T-helper 17 cell (primary cell): ENCODE results near the gene WNT7A. TPM values are rescaled to one million over a fixed set of nuclear protein-coding genes. Genes with fewer than 3 reads are reported as not detected.
A peak's percentile ranks its signal among the peaks of the same experiment; 100 is the strongest.

Experiments used
- ATAC-seq: fragments of 150-1000 bp; cut with Tn5 transposase; 2 replicates; pipeline ENCODE4 v1.10.0; 2021; ENCODE audit warnings: mild to moderate bottlenecking, moderate library complexity
- DNase-seq, 3 donors: peaks; one replicate each; pipeline versions ENCODE4 v3.0.0 to v3.0.0-alpha.2; 2020 to 2021
- H3K9me3 ChIP-seq: one replicate; pipeline ENCODE4 v1.7.0; 2013; ENCODE audit warnings: low read length, mild to moderate bottlenecking; ENCODE audit not compliant: control insufficient read depth, poor library complexity, severe bottlenecking
- H3K27ac Mint-ChIP-seq: one replicate; pipeline ENCODE4 v1.8.0; 2022; ENCODE audit warnings: mild to moderate bottlenecking, moderate library complexity, mixed read lengths
- H3K27me3 Mint-ChIP-seq: one replicate; pipeline ENCODE4 v1.8.0; 2022; ENCODE audit warnings: mixed read lengths
- H3K36me3 Mint-ChIP-seq: one replicate; pipeline ENCODE4 v1.8.0; 2022; ENCODE audit warnings: low read depth, mixed read lengths
- H3K4me1 Mint-ChIP-seq: one replicate; pipeline ENCODE4 v1.8.0; 2022; ENCODE audit warnings: mild to moderate bottlenecking, mixed read lengths
- H3K4me3 Mint-ChIP-seq: one replicate; pipeline ENCODE4 v1.8.0; 2022; ENCODE audit warnings: mild to moderate bottlenecking, moderate library complexity, mixed read lengths
- total RNA-seq, 4 donors: library from RNA in 2 of 4; stranded (reverse) in 2 of 4; gene quantifications; one replicate each; pipeline ENCODE4 v1.2.3 and lab custom pipeline; 2022 to 2026

WNT7A gene
- total RNA-seq, 2 donors from 2014 or later = 10.1 to 14.5 TPM

- DNase-seq (no peak), ATAC-seq (no peak)
- H3K4me3 Mint-ChIP-seq = no peak overlapping the region
- H3K4me1 Mint-ChIP-seq = peaks cover 6% of the 10 kb centered on the region
- H3K9me3 ChIP-seq = no peaks in the 10 kb centered on the region
- H3K27me3 Mint-ChIP-seq = no peaks in the 10 kb centered on the region
- H3K36me3 Mint-ChIP-seq = peaks cover 5% of the 10 kb centered on the region
- H3K27ac Mint-ChIP-seq = no peak overlapping the region
Measured at GRCh38 chr3:13822871-13823585, 56.8 kb downstream of the WNT7A start.

- Mint-ChIP-seq H3K36me3 (peaks cover 5% of the 10 kb centered on the region), H3K27ac (no peak overlapping the region), H3K27me3 (no peaks in the 10 kb centered on the region), H3K4me3 (no peak overlapping the region), H3K4me1 (peaks cover 6% of the 10 kb centered on the region)
- H3K9me3 ChIP-seq = peaks cover 6% of the 10 kb centered on the region
- ATAC-seq (no peak), DNase-seq (no peak)
Measured at GRCh38 chr3:13822042-13822441, 57.8 kb downstream of the WNT7A start.

GRCh38 chr3:13821126-13821525 lies 58.7 kb downstream of the WNT7A start:
- Mint-ChIP-seq H3K4me1 (peaks cover 2% of the 10 kb centered on the region), H3K36me3 (peaks cover 3% of the 10 kb centered on the region), H3K4me3 (no peak overlapping the region), H3K27me3 (no peaks in the 10 kb centered on the region), H3K27ac (no peak overlapping the region)
- peaks cover 15% of the 10 kb centered on the region for H3K9me3 ChIP-seq
- DNase-seq (no peak), ATAC-seq (no peak)

- no peak for DNase-seq
- Mint-ChIP-seq H3K27me3 (no peaks in the 10 kb centered on the region), H3K27ac (no peak overlapping the region), H3K4me1 (no peaks in the 10 kb centered on the region), H3K4me3 (no peak overlapping the region), H3K36me3 (peaks cover under 1% of the 10 kb centered on the region)
- ATAC-seq = no peak
- peaks cover 28% of the 10 kb centered on the region for H3K9me3 ChIP-seq
Measured at GRCh38 chr3:13818919-13819318, 61.0 kb downstream of the WNT7A start.

GRCh38 chr3:13815088-13815683 lies 64.7 kb downstream of the WNT7A start:
- H3K27me3 Mint-ChIP-seq = no peaks in the 10 kb centered on the region
- no peak overlapping the region for H3K4me3 Mint-ChIP-seq
- H3K4me1 Mint-ChIP-seq = no peaks in the 10 kb centered on the region
- H3K36me3 Mint-ChIP-seq = no peaks in the 10 kb centered on the region
- DNase-seq (no peak), ATAC-seq (no peak)
- no peak overlapping the region for H3K27ac Mint-ChIP-seq
- H3K9me3 ChIP-seq = peaks cover 28% of the 10 kb centered on the region

- ATAC-seq (no peak), DNase-seq (no peak)
- H3K27ac Mint-ChIP-seq = no peak overlapping the region
- H3K9me3 ChIP-seq = peaks cover 22% of the 10 kb centered on the region
- no peaks in the 10 kb centered on the region for H3K27me3 Mint-ChIP-seq
- no peaks in the 10 kb centered on the region for H3K4me1 Mint-ChIP-seq
- H3K4me3 Mint-ChIP-seq = no peak overlapping the region
- H3K36me3 Mint-ChIP-seq = no peaks in the 10 kb centered on the region
Measured at GRCh38 chr3:13812034-13812471, 67.8 kb downstream of the WNT7A start.

- Mint-ChIP-seq H3K4me1 (no peaks in the 10 kb centered on the region), H3K27ac (no peak overlapping the region), H3K4me3 (no peak overlapping the region), H3K27me3 (no peaks in the 10 kb centered on the region), H3K36me3 (no peaks in the 10 kb centered on the region)
- DNase-seq (no peak), ATAC-seq (no peak)
- H3K9me3 ChIP-seq = peaks cover 17% of the 10 kb centered on the region
Measured at GRCh38 chr3:13811614-13812013, 68.3 kb downstream of the WNT7A start.

- no peaks in the 10 kb centered on the region for H3K4me1 Mint-ChIP-seq
Measured at GRCh38 chr3:13808550-13808949, 71.3 kb downstream of the WNT7A start.

GRCh38 chr3:13801361-13802204 lies 78.3 kb downstream of the WNT7A start:
- no peaks in the 10 kb centered on the region for H3K9me3 ChIP-seq
- ATAC-seq (no peak), DNase-seq (no peak)
- H3K4me1 Mint-ChIP-seq = peaks cover 7% of the 10 kb centered on the region
- no peak overlapping the region for H3K4me3 Mint-ChIP-seq
- H3K27me3 Mint-ChIP-seq = peaks cover 28% of the 10 kb centered on the region
- no peaks in the 10 kb centered on the region for H3K36me3 Mint-ChIP-seq
- H3K27ac Mint-ChIP-seq = no peak overlapping the region

More at GRCh38 chr3:13808550-13808949, 71.3 kb downstream of the WNT7A start:
- H3K4me3 Mint-ChIP-seq = no peak overlapping the region
- no peaks in the 10 kb centered on the region for H3K27me3 Mint-ChIP-seq
- DNase-seq (no peak), ATAC-seq (no peak)
- H3K9me3 ChIP-seq = no peaks in the 10 kb centered on the region
- H3K36me3 Mint-ChIP-seq = no peaks in the 10 kb centered on the region
- no peak overlapping the region for H3K27ac Mint-ChIP-seq

- Mint-ChIP-seq H3K27me3 (peaks cover 36% of the 10 kb centered on the region), H3K36me3 (no peaks in the 10 kb centered on the region), H3K4me3 (no peak overlapping the region), H3K4me1 (peaks cover 9% of the 10 kb centered on the region), H3K27ac (no peak overlapping the region)
- no peaks in the 10 kb centered on the region for H3K9me3 ChIP-seq
- DNase-seq (no peak), ATAC-seq (no peak)
Measured at GRCh38 chr3:13800064-13800463, 79.8 kb downstream of the WNT7A start.

- DNase-seq (no peak), ATAC-seq (no peak)
- Mint-ChIP-seq H3K27ac (no peak overlapping the region), H3K36me3 (no peaks in the 10 kb centered on the region), H3K27me3 (peaks cover 41% of the 10 kb centered on the region), H3K4me3 (no peak overlapping the region), H3K4me1 (peaks cover 13% of the 10 kb centered on the region)
- no peaks in the 10 kb centered on the region for H3K9me3 ChIP-seq
Measured at GRCh38 chr3:13798401-13798800, 81.5 kb downstream of the WNT7A start.

- no peaks in the 10 kb centered on the region for H3K36me3 Mint-ChIP-seq
- no peaks in the 10 kb centered on the region for H3K9me3 ChIP-seq
- DNase-seq (no peak), ATAC-seq (no peak)
- H3K27ac Mint-ChIP-seq = peak overlapping the region; percentile 3
- H3K4me1 Mint-ChIP-seq = peaks cover 14% of the 10 kb centered on the region
- peaks cover 53% of the 10 kb centered on the region for H3K27me3 Mint-ChIP-seq
- no peak overlapping the region for H3K4me3 Mint-ChIP-seq
Measured at GRCh38 chr3:13796701-13797460, 83.0 kb downstream of the WNT7A start.

GRCh38 chr3:13795816-13796215 lies 84.1 kb downstream of the WNT7A start:
- Mint-ChIP-seq H3K27ac (no peak overlapping the region), H3K36me3 (no peaks in the 10 kb centered on the region), H3K27me3 (peaks cover 56% of the 10 kb centered on the region), H3K4me1 (peaks cover 14% of the 10 kb centered on the region), H3K4me3 (no peak overlapping the region)
- no peaks in the 10 kb centered on the region for H3K9me3 ChIP-seq
- ATAC-seq = no peak
- no peak for DNase-seq
